Retina (tissue), 1 donor: ENCODE measurements around the gene IL11RA.

Experiments used
- DNase-seq: peaks from one replicate; pipeline ENCODE4 v3.0.0-alpha.2; 2016

Gene IL11RA

GRCh38 chr9:34654323-34655051 is 2.5 kb downstream of the IL11RA start:
- no peak for DNase-seq

- no peak for DNase-seq
Measured at GRCh38 chr9:34655394-34655793, 3.4 kb downstream of the IL11RA start.

GRCh38 chr9:34656992-34657391 is 5.0 kb downstream of the IL11RA start:
- no peak for DNase-seq

- DNase-seq = no peak
Measured at GRCh38 chr9:34658461-34658860, 6.5 kb downstream of the IL11RA start.

GRCh38 chr9:34659592-34660253 is 7.7 kb downstream of the IL11RA start:
- DNase-seq = no peak

- no peak for DNase-seq
Measured at GRCh38 chr9:34662526-34663302, 10.7 kb downstream of the IL11RA start, which contains the start of gene CCL27. Gene CCL27, minus strand, starts transcription at chr9:34662657. Its CDS starts 24 bp downstream, at chr9:34662633.

- no peak for DNase-seq
Measured at GRCh38 chr9:34663303-34663605, 11.3 kb downstream of the IL11RA start.

GRCh38 chr9:34664281-34665066 is 12.5 kb downstream of the IL11RA start:
- peak; percentile 60 for DNase-seq

GRCh38 chr9:34665067-34665380 is 13.0 kb downstream of the IL11RA start:
- DNase-seq = no peak

- DNase-seq = peak; percentile 90
Measured at GRCh38 chr9:34665381-34666250, 13.6 kb downstream of the IL11RA start.

- no peak for DNase-seq
Measured at GRCh38 chr9:34669809-34670562, 18.0 kb downstream of the IL11RA start.

- DNase-seq = no peak
Measured at GRCh38 chr9:34671307-34671706, 19.3 kb downstream of the IL11RA start.

- DNase-seq = no peak
Measured at GRCh38 chr9:34674440-34674839, 22.5 kb downstream of the IL11RA start.

GRCh38 chr9:34675048-34675714 is 23.2 kb downstream of the IL11RA start:
- DNase-seq = peak; percentile 58

GRCh38 chr9:34675869-34676268 is 23.9 kb downstream of the IL11RA start:
- no peak for DNase-seq

GRCh38 chr9:34684145-34684544 is 32.2 kb downstream of the IL11RA start:
- no peak for DNase-seq

GRCh38 chr9:34684816-34685215 is 32.8 kb downstream of the IL11RA start:
- no peak for DNase-seq

GRCh38 chr9:34685591-34685990 is 33.6 kb downstream of the IL11RA start:
- DNase-seq = no peak

- DNase-seq = no peak
Measured at GRCh38 chr9:34686231-34686630, 34.2 kb downstream of the IL11RA start.

- no peak for DNase-seq
Measured at GRCh38 chr9:34686732-34687131, 34.7 kb downstream of the IL11RA start.
